Fibroblast of lung (primary cell): ENCODE data around the gene TNFRSF14. TPM values are rescaled to one million over a fixed set of nuclear protein-coding genes. Genes with fewer than 3 reads are reported as not detected.

ENCODE experiments used
- DNase-seq, 2 donors: peaks; one replicate each; pipeline versions ENCODE4 v3.0.0 to v3.0.0-alpha.2; 2010; ENCODE audit warnings: low read depth in 2 of 2
- H2AFZ ChIP-seq: 2 replicates; pipeline ENCODE4 v1.5.1; 2012; ENCODE audit warnings: low read length, control low read depth, inconsistent platforms
- H3K27ac ChIP-seq: 2 replicates; pipeline ENCODE4 v1.5.1; 2011; ENCODE audit warnings: low read length, control low read depth; ENCODE audit not compliant: insufficient read depth
- H3K27me3 ChIP-seq: 2 replicates; pipeline ENCODE4 v1.5.1; 2011; ENCODE audit warnings: mild to moderate bottlenecking, low read length; ENCODE audit not compliant: control insufficient read depth, insufficient read depth
- H3K36me3 ChIP-seq: 2 replicates; pipeline ENCODE4 v1.5.1; 2011; ENCODE audit warnings: low read length; ENCODE audit not compliant: control insufficient read depth, insufficient read depth
- H3K4me1 ChIP-seq: 2 replicates; pipeline ENCODE4 v1.5.1; 2011; ENCODE audit warnings: low read length; ENCODE audit not compliant: control insufficient read depth, insufficient read depth; ENCODE audit errors: extremely low read depth
- H3K4me2 ChIP-seq: 2 replicates; pipeline ENCODE4 v1.5.1; 2011; ENCODE audit warnings: low read length, control low read depth; ENCODE audit not compliant: insufficient read depth; ENCODE audit errors: extremely low read depth
- H3K4me3 ChIP-seq, 4 experiments: fragments of 200-600 bp in 1 of 4; sonication (generic) in 1 of 4; replicated peaks in 1 of 4; 2 replicates each; pipeline ENCODE4 v1.5.1; 2011 to 2016; ENCODE audit warnings: low read length in 4 of 4, low read depth in 3 of 4, mild to moderate bottlenecking in 3 of 4, control low read depth in 2 of 4, inconsistent platforms in 1 of 4, mixed read lengths in 1 of 4; ENCODE audit not compliant: insufficient read depth in 1 of 4; ENCODE audit errors: control extremely low read depth in 1 of 4
- H3K79me2 ChIP-seq: 2 replicates; pipeline ENCODE4 v1.5.1; 2012; ENCODE audit warnings: mild to moderate bottlenecking, low read length, inconsistent platforms; ENCODE audit not compliant: control insufficient read depth, insufficient read depth
- H3K9ac ChIP-seq: 2 replicates; pipeline ENCODE4 v1.5.1; 2011; ENCODE audit warnings: mild to moderate bottlenecking, low read length, control low read depth; ENCODE audit not compliant: insufficient read depth
- H3K9me3 ChIP-seq: 2 replicates; pipeline ENCODE4 v1.5.1; 2012; ENCODE audit warnings: low read depth, low read length; ENCODE audit not compliant: control insufficient read depth, insufficient read depth
- H4K20me1 ChIP-seq: 2 replicates; pipeline ENCODE4 v1.5.1; 2011; ENCODE audit warnings: low read length; ENCODE audit not compliant: control insufficient read depth, insufficient read depth; ENCODE audit errors: extremely low read depth
- CTCF ChIP-seq, 2 donors: IDR thresholded peaks in 1 of 2; conservative IDR thresholded peaks in 1 of 2; 1 replicate in 1 of 2; 2 replicates in 1 of 2; pipeline ENCODE4 v1.5.1; 2011 to 2012; ENCODE audit warnings: low read length in 2 of 2, control low read depth in 1 of 2, inconsistent platforms in 1 of 2, low read depth in 1 of 2, mild to moderate bottlenecking in 1 of 2
- EZH2 ChIP-seq: IDR thresholded peaks from 2 replicates; pipeline ENCODE4 v1.5.1; 2012; ENCODE audit warnings: low read length, control low read depth, mild to moderate bottlenecking; ENCODE audit errors: missing control alignments
- polyA plus RNA-seq, 2 donors: library from polyadenylated mRNA; depleted of rRNA in 1 of 2; stranded (reverse) in 1 of 2; unstranded in 1 of 2; fragments of >200 nt; gene quantifications; 2 replicates each; pipeline ENCODE4 v1.2.1, GENCODE V29; 2011 to 2012; ENCODE audit warnings: missing spikeins in 1 of 2
- total RNA-seq: library from RNA; depleted of rRNA; stranded (reverse); fragments of >200 nt; gene quantifications from 2 replicates; pipeline ENCODE4 v1.2.1, GENCODE V29; 2014

TNFRSF14 gene
- total and polyA plus RNA-seq, 2 donors (not counting 1 experiment from before 2014, with no cell fraction given), result 15.2 to 85.0 TPM

- no peak overlapping the region for H2AFZ ChIP-seq
- no peaks in the 10 kb centered on the region for H3K36me3 ChIP-seq
- no peaks in the 10 kb centered on the region for H3K9me3 ChIP-seq
- no peaks in the 10 kb centered on the region for H4K20me1 ChIP-seq
- H3K4me3 ChIP-seq, result no peak overlapping the region
- no peak overlapping the region for H3K27ac ChIP-seq
- H3K27me3 ChIP-seq, result no peaks in the 10 kb centered on the region
- no peak for TF ChIP-seq EZH2
- no peak for TF ChIP-seq CTCF (conservative IDR thresholded peaks at IDR 0.05 in 1 of 2, IDR thresholded peaks at IDR 0.05 in 1 of 2; ENCODE audit: low read depth in 1 of 2, low read length in 2 of 2)
- H3K4me1 ChIP-seq, result peaks cover 8% of the 10 kb centered on the region
- DNase-seq, result no peak
- H3K4me2 ChIP-seq, result no peak overlapping the region
- H3K79me2 ChIP-seq, result no peaks in the 10 kb centered on the region
- no peak overlapping the region for H3K9ac ChIP-seq
Measured at GRCh38 chr1:2591581-2592261, 35.5 kb downstream of the TNFRSF14 start.

GRCh38 chr1:2592672-2593071 is 36.5 kb downstream of the TNFRSF14 start:
- no peak overlapping the region for H3K27ac ChIP-seq
- TF ChIP-seq EZH2 (no peak), CTCF (conservative IDR thresholded peaks at IDR 0.05 in 1 of 2, IDR thresholded peaks at IDR 0.05 in 1 of 2; ENCODE audit: low read depth in 1 of 2, low read length in 2 of 2) (no peak)
- H3K9ac ChIP-seq, result no peak overlapping the region
- no peaks in the 10 kb centered on the region for H3K79me2 ChIP-seq
- H3K36me3 ChIP-seq, result no peaks in the 10 kb centered on the region
- no peak overlapping the region for H2AFZ ChIP-seq
- H3K4me2 ChIP-seq, result no peak overlapping the region
- DNase-seq, result no peak
- no peaks in the 10 kb centered on the region for H3K27me3 ChIP-seq
- H3K4me1 ChIP-seq, result peaks cover 4% of the 10 kb centered on the region
- no peaks in the 10 kb centered on the region for H4K20me1 ChIP-seq
- H3K4me3 ChIP-seq, result no peak overlapping the region
- no peaks in the 10 kb centered on the region for H3K9me3 ChIP-seq

- Histone ChIP-seq H3K4me2 (no peak overlapping the region), H3K79me2 (no peaks in the 10 kb centered on the region), H3K27me3 (no peaks in the 10 kb centered on the region), H3K27ac (no peak overlapping the region), H3K4me1 (peaks cover 3% of the 10 kb centered on the region), H3K9ac (no peak overlapping the region), H3K4me3 (no peak overlapping the region), H2AFZ (no peak overlapping the region), H3K9me3 (no peaks in the 10 kb centered on the region), H4K20me1 (no peaks in the 10 kb centered on the region), H3K36me3 (no peaks in the 10 kb centered on the region)
- TF ChIP-seq CTCF (conservative IDR thresholded peaks at IDR 0.05 in 1 of 2, IDR thresholded peaks at IDR 0.05 in 1 of 2; ENCODE audit: low read depth in 1 of 2, low read length in 2 of 2) (no peak), EZH2 (no peak)
- DNase-seq, result no peak
Measured at GRCh38 chr1:2593251-2593878, 37.2 kb downstream of the TNFRSF14 start.
